ENCODE results near the gene ZNF474.

ZNF474 gene

GRCh38 chr5:122119205-122119604, 10.1 kb upstream of the ZNF474 start:
- no peak for DNase-seq

GRCh38 chr5:122120493-122120892, 8.9 kb upstream of the ZNF474 start:
- DNase-seq = no peak

- no peak for DNase-seq
Measured at GRCh38 chr5:122120957-122121356, 8.4 kb upstream of the ZNF474 start.

- DNase-seq = no peak
Measured at GRCh38 chr5:122121479-122122465, 7.6 kb upstream of the ZNF474 start.

- DNase-seq = no peak
Measured at GRCh38 chr5:122124766-122125165, 4.6 kb upstream of the ZNF474 start.

GRCh38 chr5:122126177-122126755, 3.1 kb upstream of the ZNF474 start:
- peak; percentile 30 for DNase-seq

- peak; percentile 20 for DNase-seq
Measured at GRCh38 chr5:122126756-122127321, 2.5 kb upstream of the ZNF474 start.

- no peak for DNase-seq
Measured at GRCh38 chr5:122130152-122130551, 806 bp downstream of the ZNF474 start.

GRCh38 chr5:122137702-122138101, 8.4 kb downstream of the ZNF474 start:
- no peak for DNase-seq

GRCh38 chr5:122138356-122138755, 9.0 kb downstream of the ZNF474 start:
- no peak for DNase-seq

- no peak for DNase-seq
Measured at GRCh38 chr5:122140900-122141299, 11.6 kb downstream of the ZNF474 start.

GRCh38 chr5:122141751-122142150, 12.4 kb downstream of the ZNF474 start:
- no peak for DNase-seq

GRCh38 chr5:122142480-122143164, 13.3 kb downstream of the ZNF474 start:
- no peak for DNase-seq

- no peak for DNase-seq
Measured at GRCh38 chr5:122144236-122144635, 14.9 kb downstream of the ZNF474 start.

GRCh38 chr5:122145906-122146305, 16.6 kb downstream of the ZNF474 start:
- DNase-seq = no peak

- no peak for DNase-seq
Measured at GRCh38 chr5:122149321-122150090, 20.2 kb downstream of the ZNF474 start.

GRCh38 chr5:122150215-122150614, 20.9 kb downstream of the ZNF474 start:
- DNase-seq = peak; percentile 15

- DNase-seq = no peak
Measured at GRCh38 chr5:122151640-122152039, 22.3 kb downstream of the ZNF474 start.

GRCh38 chr5:122152266-122152900, 23.0 kb downstream of the ZNF474 start:
- DNase-seq = no peak

- no peak for DNase-seq
Measured at GRCh38 chr5:122153230-122153629, 23.9 kb downstream of the ZNF474 start.

- DNase-seq = no peak
Measured at GRCh38 chr5:122153774-122154173, 24.4 kb downstream of the ZNF474 start.

GRCh38 chr5:122154491-122154890, 25.1 kb downstream of the ZNF474 start:
- no peak for DNase-seq

Data from NCI-H446 treated with DMSO at 0.1 percent for 48 hours (cell line).